ENCODE data around the gene ASCC3.

The ASCC3 gene

DNA sequence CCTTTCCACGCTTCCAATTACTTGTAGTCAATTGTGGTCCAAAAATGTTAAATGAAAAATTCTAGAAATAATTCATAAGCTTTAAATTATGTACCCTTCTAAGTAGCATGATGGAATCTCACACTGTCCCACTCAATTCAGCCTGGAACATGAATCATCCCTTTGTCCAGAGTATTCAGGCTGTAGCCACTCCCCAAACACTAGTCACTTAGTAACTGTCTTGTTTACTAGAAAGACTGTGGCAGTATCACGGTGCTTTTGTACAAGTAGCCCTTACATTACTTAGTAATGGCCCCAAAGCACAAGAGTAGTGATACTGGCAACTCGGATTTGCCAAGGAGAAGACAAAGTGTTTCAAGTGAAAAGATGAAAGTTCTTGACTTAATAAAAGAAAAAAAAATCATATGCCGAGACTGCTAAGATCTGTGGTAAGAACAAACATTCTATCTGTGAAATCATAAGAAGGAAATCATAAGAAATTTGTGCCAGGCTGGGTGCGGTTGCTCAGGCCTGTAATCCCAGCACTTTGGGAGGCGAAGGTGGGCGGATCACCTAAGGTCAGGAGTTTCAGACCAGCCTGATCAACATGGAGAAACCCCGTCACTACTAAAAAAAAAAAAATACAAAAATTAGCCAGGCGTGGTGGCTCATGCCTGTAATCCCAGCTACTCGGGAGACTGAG lies 247.9 kb downstream of the ASCC3 start:
- no peak for DNase-seq

DNA sequence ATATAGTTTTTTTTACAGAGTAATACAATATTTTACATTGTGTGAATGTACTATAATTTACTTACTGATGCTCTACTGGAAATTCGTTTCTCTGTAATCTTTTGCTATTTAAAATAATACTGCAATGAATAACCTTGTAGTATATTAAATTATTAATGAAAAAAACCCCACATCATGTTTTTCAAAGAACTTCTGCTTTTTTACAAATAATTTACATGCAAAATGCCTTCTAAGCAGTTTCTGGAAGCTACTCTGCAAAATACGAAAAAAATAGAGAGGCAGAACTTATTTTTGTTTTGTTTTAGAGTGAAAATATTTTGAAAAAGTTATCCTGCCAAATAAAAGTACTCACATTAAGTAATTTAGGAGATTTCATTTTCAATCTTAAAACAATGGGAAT lies 250.6 kb downstream of the ASCC3 start:
- no peak for DNase-seq

DNA sequence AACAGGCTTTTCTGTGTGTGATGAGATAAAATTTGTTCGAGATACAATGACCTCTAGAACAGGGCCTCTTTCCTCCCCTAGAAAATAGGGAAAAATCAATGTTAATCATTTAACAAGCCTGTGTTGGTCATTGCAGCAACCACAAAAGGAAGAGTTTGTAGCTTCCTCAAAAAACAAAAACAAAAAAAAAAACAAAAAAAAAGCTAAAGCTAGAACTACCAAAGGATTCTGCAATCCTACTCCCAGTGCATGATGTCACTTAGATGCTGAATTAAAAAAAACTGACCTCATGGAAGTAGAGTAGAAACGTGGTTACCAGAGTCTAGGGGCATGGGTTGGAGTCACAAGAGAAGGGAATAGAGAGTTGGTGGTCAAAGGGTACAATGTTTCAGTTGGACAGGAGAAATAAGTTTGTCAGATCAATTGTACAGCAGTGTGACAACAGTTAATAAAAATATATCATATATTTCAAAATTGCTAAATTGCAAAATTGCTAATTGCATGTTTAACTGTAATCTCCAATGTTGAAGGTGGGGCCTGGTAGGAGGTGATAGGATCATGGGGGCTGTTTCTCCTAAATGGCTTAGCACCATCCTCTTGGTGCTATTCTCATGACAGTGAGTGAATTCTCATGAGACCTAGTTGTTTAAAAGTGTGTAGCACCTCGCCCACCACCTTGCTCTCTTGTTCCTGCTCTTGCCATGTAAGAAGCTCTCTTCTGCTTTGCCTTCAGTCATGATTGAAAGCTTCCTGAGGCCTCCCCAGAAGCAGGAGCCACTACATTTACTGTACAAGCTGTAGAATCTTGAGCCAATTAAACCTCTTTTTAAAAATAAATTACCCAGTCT lies 253.0 kb downstream of the ASCC3 start:
- DNase-seq: no peak

DNA sequence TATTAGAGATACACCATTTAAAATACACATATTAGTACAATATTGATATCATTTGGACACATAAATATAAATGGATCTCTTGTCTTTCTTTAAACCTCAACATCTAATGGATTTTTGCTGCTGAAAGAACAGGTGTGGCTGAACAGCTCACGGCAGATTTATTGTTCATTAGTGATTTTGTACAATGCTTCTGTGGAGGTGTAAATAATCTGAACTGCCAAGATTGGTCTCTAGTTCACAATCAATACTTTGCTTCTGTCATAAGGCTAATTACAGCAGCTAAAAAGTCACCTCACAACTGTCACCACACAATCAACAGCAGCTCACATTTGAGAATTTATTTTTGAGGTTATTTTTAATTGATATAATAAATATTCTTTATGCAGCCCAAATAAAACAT lies 254.4 kb downstream of the ASCC3 start:
- DNase-seq: no peak

DNA sequence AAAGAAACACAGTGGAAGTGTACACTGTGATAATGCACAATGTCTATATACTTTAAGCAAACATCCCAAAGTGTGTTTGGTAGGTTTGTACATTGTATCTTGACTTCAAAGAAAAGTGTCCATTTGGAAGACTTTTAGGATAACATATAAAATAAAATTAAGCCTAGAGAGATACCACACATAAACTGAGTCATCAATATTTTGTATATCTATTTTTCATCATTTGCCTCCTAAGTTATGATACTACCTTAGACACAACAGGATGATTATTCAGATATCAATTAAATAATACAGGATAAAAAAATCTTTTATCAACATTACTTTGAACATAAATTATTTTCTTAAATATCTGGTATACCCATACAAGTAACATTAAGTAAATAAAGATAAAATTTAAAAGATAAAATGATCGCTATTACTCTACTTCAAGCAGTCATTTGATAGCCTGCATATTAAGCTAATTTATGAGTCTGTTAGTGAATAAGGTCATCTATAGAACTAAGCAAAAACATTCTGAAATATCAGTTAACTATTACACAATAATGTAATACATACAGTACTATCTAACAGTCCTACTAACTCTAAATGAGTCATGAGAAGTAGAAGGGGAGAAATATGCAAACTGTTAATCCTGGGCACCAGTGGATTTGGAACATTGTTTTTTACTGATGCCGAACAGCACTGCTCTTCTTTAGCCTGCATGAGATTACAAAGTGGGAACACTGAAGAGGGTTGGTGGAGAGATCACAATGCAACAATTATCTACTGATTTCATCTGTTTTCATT lies 258.0 kb downstream of the ASCC3 start:
- no peak for DNase-seq

DNA sequence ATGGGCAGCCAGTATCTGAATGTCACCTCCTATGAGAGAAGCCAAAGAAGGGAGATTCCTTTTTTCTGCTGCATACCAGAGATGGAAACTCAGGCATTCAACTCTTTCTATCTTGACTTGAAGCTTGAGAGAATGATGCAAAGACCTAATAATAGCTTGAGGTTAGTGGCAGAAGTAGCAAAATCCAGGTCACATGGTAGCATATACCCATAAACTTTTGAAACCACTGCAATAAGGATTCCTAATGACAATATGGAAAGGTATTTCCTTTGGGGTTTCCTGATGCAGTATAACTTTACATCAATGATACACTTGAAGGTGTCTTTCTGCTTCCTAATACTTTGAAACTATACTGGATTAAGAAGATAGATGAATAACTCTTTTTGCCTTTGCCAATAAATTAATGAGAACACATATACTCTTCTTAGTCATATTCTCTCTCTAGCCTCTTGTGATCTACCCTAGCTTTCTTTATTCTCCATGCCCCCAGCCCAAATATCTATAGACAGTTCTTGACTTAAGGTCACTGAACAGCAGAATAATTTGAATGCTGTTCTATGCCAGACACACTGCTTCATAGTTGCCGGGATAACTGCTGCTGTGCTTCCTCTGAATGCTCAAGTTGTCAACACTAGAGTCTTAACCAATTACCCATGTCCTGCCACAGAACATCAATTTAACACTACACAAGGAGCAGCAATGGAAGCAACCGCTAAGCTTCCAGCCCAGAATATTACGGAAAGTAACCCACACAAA lies 260.9 kb downstream of the ASCC3 start:
- DNase-seq: no peak

DNA sequence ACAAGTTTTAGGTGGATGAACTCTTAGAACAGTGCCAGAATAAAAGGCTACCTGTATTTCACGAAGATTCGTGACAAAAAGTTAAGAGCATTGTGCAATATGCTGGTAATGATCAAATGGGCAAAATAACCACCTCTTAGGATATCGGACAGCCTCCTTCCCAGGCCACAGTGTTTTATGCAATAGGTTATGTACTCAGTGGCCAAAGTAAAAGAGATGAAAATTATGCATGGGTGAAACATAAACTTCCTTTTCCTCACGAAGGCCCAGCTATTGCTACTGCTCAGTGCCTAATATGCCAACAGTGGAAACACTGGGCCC lies 262.8 kb downstream of the ASCC3 start:
- DNase-seq: no peak

DNA sequence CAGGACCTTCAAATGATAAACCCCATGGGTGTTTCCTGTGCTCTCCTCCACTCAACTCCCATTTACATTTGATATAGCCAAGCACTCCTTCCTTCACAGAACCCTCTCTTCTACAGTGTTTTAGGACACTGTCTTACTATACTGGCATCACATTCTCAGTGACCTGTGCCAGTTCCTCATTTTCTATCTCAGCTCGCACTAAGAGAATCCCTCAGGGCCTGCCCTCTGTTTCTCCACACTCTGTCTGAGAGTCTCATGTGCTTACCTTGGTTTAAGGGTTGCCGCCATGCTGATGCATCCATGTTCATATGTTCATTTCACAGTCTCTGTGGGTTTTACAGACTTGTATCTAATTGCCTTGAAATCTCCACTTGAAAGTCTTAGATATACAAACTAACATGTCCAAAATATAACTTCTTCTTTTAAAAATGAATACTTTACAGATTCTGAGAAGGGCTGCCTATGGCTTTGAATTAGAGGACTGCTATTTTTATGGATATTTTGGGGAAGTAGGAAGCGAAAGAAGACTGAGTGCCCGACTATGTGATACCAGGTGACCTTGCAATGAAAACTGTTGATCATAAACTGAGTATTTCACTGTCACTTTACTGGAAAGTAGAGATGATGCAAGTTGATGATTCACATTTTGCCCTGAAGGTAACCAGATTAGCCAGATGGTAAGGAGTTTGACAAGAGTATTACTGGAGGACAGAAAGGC lies 263.3 kb downstream of the ASCC3 start:
- DNase-seq: no peak

DNA sequence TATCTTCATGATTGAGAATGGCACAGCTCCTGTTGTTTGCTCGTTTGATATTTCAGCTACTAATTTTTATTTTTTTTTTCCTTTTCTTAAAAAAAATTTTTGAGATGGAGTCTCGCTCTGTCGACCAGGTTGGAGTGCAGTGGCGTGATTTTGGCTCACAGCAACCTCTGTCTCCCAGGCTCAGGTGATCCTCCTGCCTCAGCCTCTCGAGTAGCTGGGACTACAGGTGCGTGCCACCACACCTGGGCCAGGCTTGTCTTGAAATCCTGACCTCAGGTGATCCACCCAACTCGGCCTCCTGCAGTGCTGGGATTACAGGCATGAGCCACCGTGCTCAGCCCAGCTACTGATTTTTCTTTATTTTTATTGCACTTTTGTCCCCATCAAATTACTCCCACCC lies 266.2 kb downstream of the ASCC3 start:
- no peak for DNase-seq

DNA sequence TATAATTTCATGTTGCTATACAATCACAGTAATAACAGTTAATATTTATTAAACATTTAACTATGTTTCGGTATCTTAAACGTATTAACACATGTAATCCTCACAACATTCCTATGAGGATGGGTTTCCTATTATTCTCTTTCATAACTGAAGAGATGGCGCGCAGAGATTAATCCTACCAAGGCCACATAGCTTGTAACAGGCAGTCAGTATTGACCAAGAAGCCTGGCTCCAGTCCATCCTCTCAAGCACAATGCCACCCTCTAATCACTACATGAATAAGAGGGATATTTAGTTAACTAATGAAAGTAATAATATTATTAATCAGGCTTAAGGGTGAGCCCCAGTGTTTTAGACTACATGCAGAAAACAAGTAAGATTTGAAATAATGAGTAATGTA lies 266.7 kb downstream of the ASCC3 start:
- no peak for DNase-seq

DNA sequence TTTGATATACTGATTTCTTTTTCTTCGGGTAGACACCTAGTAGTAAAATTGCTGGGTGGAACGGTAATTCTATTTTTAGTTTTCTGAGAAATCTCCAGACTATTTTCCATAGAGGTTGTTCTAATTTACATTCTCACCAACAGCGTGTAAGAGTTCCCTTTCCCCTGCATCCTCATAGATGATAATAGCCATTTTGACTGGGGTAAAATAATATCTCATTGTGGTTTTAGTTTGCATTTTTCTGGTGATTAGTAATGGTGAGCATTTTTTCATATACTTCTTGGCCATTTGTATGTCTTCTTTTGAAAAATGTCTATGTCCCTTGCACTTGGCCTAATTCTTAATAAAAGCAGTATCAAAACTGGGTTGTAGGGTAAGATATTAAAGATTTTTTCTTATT lies 267.5 kb downstream of the ASCC3 start:
- no peak for DNase-seq

DNA sequence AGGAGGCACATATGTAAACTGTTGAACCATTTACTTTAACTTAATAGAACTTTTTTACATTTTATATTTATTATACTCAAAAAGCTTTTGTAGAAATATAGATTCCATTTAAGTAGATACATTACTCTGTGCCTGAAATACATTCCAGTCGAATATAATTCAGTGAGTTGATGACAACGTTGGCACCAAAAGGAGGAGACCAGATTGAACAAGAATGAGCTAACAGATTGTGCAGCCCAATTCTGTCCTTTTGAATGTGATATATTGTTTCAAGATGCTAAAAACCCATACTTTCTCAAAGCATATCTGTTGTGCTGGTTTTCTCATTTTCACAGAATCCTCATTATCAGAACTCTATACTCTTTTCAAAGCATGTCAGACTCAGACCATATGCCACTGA lies 269.0 kb downstream of the ASCC3 start:
- no peak for DNase-seq

DNA sequence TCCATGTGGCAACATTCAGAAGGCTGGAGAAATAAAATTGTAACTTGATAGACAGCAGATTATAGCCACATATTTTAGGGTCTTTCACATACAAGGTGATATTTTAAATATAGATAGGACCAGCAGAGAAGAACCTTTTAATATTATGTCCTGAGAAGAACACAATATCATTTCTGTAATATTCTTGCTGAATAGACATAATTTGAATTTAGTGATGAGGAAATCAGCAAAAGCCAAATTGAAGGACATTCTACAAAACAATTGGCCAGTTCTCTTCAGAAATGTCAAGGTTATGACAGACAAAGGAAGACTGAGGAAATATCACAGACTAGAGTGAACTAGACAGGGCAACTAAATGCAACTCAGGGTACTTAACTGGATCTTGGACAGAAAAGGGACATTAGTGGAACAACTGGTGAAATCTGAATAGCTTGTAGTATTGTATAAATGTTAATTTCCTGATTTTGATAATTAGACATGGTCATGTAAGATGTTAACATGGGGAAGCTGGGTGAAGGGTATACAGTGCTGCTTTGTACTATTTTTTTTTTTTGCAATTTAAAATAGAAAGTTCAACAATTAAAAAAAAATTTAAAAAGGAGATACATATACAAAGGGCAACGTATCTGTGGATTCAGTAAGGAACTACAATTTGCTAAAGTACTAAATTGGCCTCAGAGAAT lies 281.9 kb downstream of the ASCC3 start:
- no peak for DNase-seq

DNA sequence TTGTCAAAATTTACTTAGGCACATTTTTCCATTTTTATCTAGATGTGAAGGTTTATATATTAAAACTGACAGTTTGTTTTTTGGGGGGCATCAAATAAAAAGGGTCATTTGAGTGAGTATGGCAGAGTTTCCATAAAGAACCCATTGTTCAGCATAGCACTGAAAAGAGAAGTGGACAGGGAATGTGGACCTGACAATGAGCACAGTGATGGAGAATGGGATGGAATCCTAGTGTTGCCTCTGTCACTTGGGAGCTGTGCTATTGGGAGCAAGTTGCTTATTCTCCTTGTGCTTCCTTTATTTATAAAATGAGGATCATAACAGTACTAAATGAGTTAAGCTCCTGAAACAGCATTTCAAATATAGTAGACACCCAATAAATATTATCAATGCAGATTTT lies 285.7 kb downstream of the ASCC3 start:
- no peak for DNase-seq

DNA sequence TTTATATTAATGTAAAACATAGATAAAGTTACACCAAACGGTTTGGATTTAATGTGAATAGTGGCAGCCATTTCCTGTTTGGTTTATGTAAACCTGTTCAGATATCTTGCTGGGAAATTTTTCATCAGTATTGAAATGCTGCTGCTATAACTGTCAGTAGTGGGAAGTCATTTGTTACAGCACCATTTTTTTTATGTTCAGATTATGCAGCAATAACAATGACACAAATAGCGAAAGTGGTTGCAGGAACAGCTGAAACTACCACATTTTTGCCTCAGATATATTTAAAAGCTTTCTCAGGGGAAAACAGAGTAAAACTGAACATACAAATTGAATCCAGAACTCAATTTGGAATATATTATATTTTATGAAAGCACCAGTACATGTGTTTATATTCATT lies 287.6 kb downstream of the ASCC3 start:
- DNase-seq: no peak

DNA sequence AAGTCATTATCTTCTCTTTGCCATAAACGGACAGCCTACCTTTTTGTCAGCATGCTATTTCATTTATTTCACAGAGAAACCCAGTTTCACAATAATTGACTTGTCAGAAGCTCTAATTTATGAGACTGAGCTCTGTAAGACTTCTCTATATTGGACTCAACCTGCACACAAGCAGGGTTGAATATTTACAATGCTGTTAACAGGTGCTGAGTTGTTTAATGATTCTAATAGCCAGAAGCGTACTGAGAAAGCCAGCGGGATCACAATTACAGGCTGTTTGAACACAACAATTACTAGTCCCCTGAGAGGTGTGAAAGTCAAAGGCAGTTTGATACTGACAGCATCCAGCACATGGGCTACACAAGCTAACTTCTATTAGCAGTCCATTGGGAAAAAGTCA lies 288.2 kb downstream of the ASCC3 start:
- no peak for DNase-seq

DNA sequence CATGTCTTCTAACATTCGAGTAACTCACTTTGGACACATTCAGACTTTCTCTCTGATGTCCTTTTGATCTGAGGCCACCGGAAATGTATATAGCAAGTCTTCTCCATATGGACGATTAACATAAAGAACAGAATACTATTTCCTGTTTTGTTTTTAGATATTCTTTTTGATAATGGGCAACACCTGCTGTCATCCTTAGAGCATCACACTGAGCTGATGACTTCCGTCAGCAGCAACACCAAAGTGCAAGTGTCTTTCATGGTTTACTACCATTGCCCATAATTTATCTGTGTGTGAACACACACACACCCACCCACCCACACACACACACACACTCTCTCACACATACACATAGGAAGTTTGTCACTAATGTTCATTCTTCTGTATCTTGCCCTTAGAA lies 303.7 kb downstream of the ASCC3 start:
- DNase-seq: no peak

DNA sequence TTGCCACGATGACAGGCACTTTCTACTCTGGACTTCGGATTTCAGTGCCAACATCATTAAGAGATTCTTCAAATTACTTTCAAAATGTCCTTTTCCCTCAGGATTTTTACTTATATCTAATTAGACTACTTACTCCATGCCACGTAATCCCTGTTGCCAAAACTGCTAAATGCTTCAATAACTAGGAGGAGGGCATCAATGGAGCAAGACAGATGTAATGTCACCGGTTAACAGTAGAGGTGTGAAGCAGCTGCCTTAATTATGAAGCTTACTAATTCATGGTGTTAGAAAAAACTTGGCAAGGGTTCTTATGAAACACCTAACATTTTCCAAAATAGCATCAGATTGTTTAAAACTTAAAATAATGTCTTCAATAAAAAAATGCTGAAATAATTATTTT lies 305.2 kb downstream of the ASCC3 start:
- DNase-seq: no peak

DNA sequence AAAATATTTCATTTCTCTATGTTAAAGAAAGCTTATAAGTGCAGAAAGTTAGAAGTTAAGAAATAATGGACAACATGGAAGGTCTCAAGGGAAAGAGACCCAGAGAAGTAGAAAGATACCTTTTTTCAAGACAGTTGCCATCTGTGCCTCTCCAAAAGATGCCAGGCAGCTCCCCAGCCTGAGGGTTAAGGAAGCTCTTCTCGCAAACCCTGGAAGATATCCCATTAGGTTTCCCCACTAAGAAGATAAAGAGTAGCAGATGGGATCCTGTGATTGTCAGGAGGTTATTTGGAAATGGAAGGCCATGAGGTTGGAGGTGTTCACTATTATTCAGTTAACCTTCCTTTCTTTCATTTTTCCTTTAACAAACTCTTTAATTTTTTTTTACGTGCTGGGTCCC lies 306.3 kb downstream of the ASCC3 start:
- no peak for DNase-seq

DNA sequence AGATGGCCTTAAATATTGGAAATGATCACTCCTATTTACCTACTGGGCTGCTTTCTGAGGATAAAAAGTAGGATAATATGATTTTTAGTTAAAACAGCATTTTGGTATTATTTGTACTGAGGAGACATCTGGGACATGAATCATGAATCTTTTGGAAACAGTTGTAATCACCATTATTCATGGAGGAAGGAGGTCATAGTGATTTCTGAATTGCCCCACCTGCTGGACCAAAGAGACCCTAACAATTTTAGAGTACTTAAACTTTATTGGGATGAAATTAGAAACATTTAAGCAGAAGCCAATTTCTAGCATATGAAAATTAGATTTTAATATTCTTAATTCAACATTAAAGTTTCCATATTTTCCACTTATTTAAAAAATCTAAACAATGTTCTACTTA lies 308.0 kb downstream of the ASCC3 start:
- no peak for DNase-seq

DNA sequence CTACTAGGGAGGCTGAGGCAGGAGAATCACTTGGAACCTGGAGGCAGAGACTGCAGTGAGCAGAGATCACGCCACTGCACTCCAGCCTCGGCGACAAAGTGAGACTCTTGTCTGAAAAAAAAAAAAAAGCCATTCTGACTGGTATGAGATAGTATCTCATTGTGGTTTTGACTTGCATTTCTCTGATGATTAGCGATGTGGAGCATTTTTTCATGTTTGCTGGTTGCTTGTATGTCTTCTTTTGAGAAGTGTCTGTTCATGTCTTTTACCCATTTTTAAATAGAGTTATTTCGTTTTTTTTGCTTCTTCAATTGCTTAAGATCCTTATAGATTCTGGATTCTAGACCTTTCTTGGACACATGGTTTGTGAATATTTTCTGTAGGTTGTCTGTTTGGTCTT lies 312.9 kb downstream of the ASCC3 start:
- no peak for DNase-seq

DNA sequence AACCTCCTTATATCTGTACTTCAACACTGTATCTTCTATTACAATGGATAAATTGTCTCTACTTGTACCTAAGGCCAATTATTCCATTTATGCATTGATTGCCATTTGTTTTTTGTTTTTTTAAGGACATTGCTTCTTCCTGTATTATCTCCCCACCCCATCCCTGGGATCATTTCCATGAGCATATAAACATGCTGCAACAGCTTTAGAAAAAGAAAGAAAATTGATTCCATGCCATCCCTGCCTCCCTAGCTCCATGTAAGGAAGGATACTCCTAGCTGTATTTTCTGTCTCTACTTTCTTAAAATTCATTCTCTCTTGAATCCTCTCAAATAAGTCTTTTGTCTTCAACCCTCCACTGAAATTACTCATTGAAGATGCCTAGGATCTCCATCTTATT lies 314.6 kb downstream of the ASCC3 start:
- no peak for DNase-seq
